HepG2 (cell line): ENCODE data around the gene MTF1. TPM values are rescaled to one million over a fixed set of nuclear protein-coding genes. Genes with fewer than 3 reads are reported as not detected.
A peak's percentile ranks its signal among the peaks of the same experiment; 100 is the strongest.

Experiments
- DBP ChIP-seq: sonication (generic); formaldehyde crosslinking; IDR thresholded peaks from 2 replicates; pipeline ENCODE4 v1.4.0; 2020; ENCODE audit warnings: missing genetic modification reagents; ENCODE audit errors: not compliant biosample characterization
- GATAD2A ChIP-seq: IDR thresholded peaks from 2 replicates; pipeline ENCODE4 v1.6.1; 2016
- MAX ChIP-seq: IDR thresholded peaks from 2 replicates; pipeline ENCODE4 v1.6.1; 2012; ENCODE audit warnings: inconsistent platforms
- POLR2A ChIP-seq, 2 experiments: IDR thresholded peaks; 2 replicates each; pipeline ENCODE4 v1.6.1; 2011; ENCODE audit warnings: low read depth in 2 of 2, low read length in 2 of 2, mild to moderate bottlenecking in 1 of 2, moderate library complexity in 1 of 2; ENCODE audit not compliant: insufficient read depth in 1 of 2
- SMARCC2 ChIP-seq: fragments of 450-650 bp; IDR thresholded peaks from 2 replicates; pipeline ENCODE4 v1.6.1; 2017; ENCODE audit warnings: antibody characterized with exemption, mild to moderate bottlenecking
- SOX6 ChIP-seq, 2 experiments: fragments of 450-650 bp in 1 of 2; sonication (generic) in 1 of 2; formaldehyde crosslinking in 1 of 2; IDR thresholded peaks; 2 replicates each; pipeline versions ENCODE4 v1.4.0 to v1.6.1; 2017 to 2020; ENCODE audit warnings: antibody characterized with exemption in 1 of 2, mild to moderate bottlenecking in 1 of 2, missing genetic modification reagents in 1 of 2
- ZBTB8A ChIP-seq: sonication (generic); formaldehyde crosslinking; IDR thresholded peaks from 2 replicates; pipeline ENCODE4 v1.4.0; 2020; ENCODE audit warnings: mild to moderate bottlenecking, low read depth, missing genetic modification reagents, borderline replicate concordance
- ZNF251 ChIP-seq: sonication (generic); formaldehyde crosslinking; IDR thresholded peaks from 2 replicates; pipeline ENCODE4 v1.9.0; 2021; ENCODE audit warnings: mild to moderate bottlenecking, missing genetic modification reagents
- ZNF367 ChIP-seq: sonication (generic); formaldehyde crosslinking; IDR thresholded peaks from 2 replicates; pipeline ENCODE4 v1.4.0; 2020; ENCODE audit warnings: missing genetic modification reagents, borderline replicate concordance
- ZNF513 ChIP-seq: sonication (generic); formaldehyde crosslinking; conservative IDR thresholded peaks from 2 replicates; pipeline ENCODE4 v1.5.0; 2020; ENCODE audit warnings: missing genetic modification reagents
- polyA plus RNA-seq, 8 experiments: library from polyadenylated mRNA; depleted of rRNA in 3 of 8; stranded (reverse) in 7 of 8; unstranded in 1 of 8; fragments of >200 nt; fragmentation: Illumina TruSeq in 4 of 8; extraction: Trizol in 4 of 8; gene quantifications; 2 replicates each; pipeline versions ENCODE4 v1.2.1 to v1.2.3, GENCODE V29; 2011 to 2016; ENCODE audit warnings: low read depth in 4 of 8, missing spikeins in 1 of 8, mixed read lengths in 1 of 8; ENCODE audit not compliant: insufficient read depth in 1 of 8
- total RNA-seq, 5 experiments: library from RNA; depleted of rRNA; stranded (reverse); fragments of >200 nt; fragmentation: Illumina TruSeq; extraction: Trizol; gene quantifications; 2 replicates each; pipeline ENCODE4 v1.2.3, GENCODE V29; 2016; ENCODE audit warnings: low read depth in 1 of 5
- TF ChIP-seq, protein P1 (sequence below): sonication (generic); formaldehyde crosslinking; IDR thresholded peaks from 2 replicates; pipeline ENCODE4 v1.5.0; 2020; ENCODE audit warnings: mild to moderate bottlenecking, missing genetic modification reagents, borderline replicate concordance
- TF ChIP-seq, protein P2 (sequence below), 2 experiments: sonication (generic) in 1 of 2; formaldehyde crosslinking in 1 of 2; IDR thresholded peaks; 2 replicates each; pipeline versions ENCODE4 v1.4.0 to v1.6.1; 2018 to 2020; ENCODE audit warnings: missing genetic modification reagents in 2 of 2, borderline replicate concordance in 1 of 2, low read depth in 1 of 2, mild to moderate bottlenecking in 1 of 2, missing biosample characterization in 1 of 2

MTF1 gene
- total and polyA plus RNA-seq, 2 of the 13 experiments (the other 11 are each of a cell fraction or from before 2014, with no cell fraction given), result 2.4 to 3.3 TPM

- no peak for TF ChIP-seq SOX6 (IDR thresholded peaks at IDR 0.05)
- TF ChIP-seq SOX6 (CRISPR knock-in tag; IDR thresholded peaks at IDR 0.05), result peak; percentile 36
- TF ChIP-seq DBP (CRISPR knock-in tag), result no peak
- no peak for TF ChIP-seq ZNF367 (CRISPR knock-in tag)
- TF ChIP-seq, protein P1, sequence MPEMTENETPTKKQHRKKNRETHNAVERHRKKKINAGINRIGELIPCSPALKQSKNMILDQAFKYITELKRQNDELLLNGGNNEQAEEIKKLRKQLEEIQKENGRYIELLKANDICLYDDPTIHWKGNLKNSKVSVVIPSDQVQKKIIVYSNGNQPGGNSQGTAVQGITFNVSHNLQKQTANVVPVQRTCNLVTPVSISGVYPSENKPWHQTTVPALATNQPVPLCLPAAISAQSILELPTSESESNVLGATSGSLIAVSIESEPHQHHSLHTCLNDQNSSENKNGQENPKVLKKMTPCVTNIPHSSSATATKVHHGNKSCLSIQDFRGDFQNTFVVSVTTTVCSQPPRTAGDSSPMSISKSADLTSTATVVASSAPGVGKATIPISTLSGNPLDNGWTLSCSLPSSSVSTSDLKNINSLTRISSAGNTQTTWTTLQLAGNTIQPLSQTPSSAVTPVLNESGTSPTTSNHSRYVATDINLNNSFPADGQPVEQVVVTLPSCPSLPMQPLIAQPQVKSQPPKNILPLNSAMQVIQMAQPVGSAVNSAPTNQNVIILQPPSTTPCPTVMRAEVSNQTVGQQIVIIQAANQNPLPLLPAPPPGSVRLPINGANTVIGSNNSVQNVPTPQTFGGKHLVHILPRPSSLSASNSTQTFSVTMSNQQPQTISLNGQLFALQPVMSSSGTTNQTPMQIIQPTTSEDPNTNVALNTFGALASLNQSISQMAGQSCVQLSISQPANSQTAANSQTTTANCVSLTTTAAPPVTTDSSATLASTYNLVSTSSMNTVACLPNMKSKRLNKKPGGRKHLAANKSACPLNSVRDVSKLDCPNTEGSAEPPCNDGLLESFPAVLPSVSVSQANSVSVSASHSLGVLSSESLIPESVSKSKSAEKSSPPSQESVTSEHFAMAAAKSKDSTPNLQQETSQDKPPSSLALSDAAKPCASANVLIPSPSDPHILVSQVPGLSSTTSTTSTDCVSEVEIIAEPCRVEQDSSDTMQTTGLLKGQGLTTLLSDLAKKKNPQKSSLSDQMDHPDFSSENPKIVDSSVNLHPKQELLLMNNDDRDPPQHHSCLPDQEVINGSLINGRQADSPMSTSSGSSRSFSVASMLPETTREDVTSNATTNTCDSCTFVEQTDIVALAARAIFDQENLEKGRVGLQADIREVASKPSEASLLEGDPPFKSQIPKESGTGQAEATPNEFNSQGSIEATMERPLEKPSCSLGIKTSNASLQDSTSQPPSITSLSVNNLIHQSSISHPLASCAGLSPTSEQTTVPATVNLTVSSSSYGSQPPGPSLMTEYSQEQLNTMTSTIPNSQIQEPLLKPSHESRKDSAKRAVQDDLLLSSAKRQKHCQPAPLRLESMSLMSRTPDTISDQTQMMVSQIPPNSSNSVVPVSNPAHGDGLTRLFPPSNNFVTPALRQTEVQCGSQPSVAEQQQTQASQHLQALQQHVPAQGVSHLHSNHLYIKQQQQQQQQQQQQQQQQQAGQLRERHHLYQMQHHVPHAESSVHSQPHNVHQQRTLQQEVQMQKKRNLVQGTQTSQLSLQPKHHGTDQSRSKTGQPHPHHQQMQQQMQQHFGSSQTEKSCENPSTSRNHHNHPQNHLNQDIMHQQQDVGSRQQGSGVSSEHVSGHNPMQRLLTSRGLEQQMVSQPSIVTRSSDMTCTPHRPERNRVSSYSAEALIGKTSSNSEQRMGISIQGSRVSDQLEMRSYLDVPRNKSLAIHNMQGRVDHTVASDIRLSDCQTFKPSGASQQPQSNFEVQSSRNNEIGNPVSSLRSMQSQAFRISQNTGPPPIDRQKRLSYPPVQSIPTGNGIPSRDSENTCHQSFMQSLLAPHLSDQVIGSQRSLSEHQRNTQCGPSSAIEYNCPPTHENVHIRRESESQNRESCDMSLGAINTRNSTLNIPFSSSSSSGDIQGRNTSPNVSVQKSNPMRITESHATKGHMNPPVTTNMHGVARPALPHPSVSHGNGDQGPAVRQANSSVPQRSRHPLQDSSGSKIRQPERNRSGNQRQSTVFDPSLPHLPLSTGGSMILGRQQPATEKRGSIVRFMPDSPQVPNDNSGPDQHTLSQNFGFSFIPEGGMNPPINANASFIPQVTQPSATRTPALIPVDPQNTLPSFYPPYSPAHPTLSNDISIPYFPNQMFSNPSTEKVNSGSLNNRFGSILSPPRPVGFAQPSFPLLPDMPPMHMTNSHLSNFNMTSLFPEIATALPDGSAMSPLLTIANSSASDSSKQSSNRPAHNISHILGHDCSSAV, result no peak
- no peak for TF ChIP-seq ZBTB8A (CRISPR knock-in tag)
- no peak for TF ChIP-seq GATAD2A (CRISPR knock-in tag)
- TF ChIP-seq ZNF251 (CRISPR knock-in tag), result no peak
- TF ChIP-seq ZNF513 (CRISPR knock-in tag), result no peak
- TF ChIP-seq, protein P2, sequence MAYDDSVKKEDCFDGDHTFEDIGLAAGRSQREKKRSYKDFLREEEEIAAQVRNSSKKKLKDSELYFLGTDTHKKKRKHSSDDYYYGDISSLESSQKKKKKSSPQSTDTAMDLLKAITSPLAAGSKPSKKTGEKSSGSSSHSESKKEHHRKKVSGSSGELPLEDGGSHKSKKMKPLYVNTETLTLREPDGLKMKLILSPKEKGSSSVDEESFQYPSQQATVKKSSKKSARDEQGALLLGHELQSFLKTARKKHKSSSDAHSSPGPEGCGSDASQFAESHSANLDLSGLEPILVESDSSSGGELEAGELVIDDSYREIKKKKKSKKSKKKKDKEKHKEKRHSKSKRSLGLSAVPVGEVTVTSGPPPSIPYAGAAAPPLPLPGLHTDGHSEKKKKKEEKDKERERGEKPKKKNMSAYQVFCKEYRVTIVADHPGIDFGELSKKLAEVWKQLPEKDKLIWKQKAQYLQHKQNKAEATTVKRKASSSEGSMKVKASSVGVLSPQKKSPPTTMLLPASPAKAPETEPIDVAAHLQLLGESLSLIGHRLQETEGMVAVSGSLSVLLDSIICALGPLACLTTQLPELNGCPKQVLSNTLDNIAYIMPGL (CRISPR knock-in tag; IDR thresholded peaks at IDR 0.05; ENCODE audit: borderline replicate concordance in 1 of 2, low read depth in 1 of 2), result peak; percentile 86 to 90
- TF ChIP-seq POLR2A (IDR thresholded peaks at IDR 0.05; ENCODE audit: insufficient read depth in 1 of 2, low read depth in 2 of 2, low read length in 2 of 2), result peak; percentile 88 to 89
- peak; percentile 94 for TF ChIP-seq MAX
- no peak for TF ChIP-seq SMARCC2
These were observed at the start of gene MTF1 (continued) for GRCh38 chr1:37859507-37860345.
